GM13977 (cell line): ENCODE measurements around the gene MUC5B.

Source experiments
- DNase-seq: peaks from one replicate; pipeline ENCODE4 v3.0.0; 2012; ENCODE audit warnings: low spot score
- in situ Hi-C: fragments of 300-500 bp; cut with MboI; formaldehyde crosslinking; loops from one replicate; pipeline ENCODE4 v1.12.0; 2022; ENCODE audit warnings: low sequenced_read_pairs, low pct_unique_long_range_greater_than_20kb, mixed read lengths, inconsistent platforms; ENCODE audit not compliant: unreplicated experiment
- TF ChIP-seq, protein P1 (sequence below): IDR thresholded peaks from 2 replicates; pipeline ENCODE4 v1.5.1; 2012; ENCODE audit warnings: mild to moderate bottlenecking, control low read depth; ENCODE audit not compliant: insufficient read depth; ENCODE audit errors: extremely low read depth, missing control alignments

Gene MUC5B

DNA sequence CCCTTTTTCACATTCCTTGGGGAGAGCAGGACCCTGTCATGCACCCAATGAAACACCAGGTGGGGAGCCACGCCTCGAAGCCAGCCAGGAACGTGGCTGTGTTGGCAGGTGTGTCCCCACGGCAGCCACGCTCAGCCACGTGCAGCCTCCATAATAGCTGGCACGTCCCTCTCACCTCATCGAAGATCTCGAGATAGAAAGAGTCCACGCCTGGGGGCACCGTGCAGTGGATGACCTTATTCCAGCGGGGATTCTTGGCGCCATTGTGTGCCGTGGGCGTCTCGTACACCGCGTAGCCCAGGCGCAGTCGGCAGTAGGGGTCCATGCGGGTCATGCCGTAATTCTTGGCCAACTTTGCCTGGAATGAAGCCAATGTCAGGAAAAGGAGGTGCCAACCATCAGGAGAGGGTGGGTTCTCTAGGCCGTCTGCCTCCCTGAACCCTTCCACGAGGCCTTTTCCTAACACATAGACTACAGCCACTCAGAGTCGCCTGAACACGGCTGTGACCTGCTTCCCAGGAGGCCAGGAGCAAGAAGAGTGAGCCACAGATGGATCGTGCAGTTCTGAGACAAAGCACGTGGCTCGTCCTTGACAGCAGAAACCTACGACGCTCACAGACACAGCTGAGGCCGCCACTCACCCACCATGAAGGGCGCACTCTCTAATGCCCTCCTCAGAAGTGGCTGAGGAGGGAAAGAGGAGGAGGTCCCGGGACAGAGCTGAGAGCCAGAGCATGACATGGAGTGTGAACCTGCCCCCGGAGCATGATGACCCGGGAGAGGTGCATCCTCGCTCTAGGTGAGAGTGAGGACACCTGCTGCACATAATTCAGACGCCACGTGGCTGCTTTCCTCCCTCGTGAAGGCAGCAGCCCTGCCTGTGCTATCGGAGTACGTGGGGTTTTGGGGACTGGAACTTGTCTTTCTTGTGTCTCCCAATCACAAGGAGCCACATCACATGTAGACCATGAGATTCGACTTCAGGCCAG lies 67.5 kb downstream of the MUC5B start:
- no peak for DNase-seq
- TF ChIP-seq, protein P1, sequence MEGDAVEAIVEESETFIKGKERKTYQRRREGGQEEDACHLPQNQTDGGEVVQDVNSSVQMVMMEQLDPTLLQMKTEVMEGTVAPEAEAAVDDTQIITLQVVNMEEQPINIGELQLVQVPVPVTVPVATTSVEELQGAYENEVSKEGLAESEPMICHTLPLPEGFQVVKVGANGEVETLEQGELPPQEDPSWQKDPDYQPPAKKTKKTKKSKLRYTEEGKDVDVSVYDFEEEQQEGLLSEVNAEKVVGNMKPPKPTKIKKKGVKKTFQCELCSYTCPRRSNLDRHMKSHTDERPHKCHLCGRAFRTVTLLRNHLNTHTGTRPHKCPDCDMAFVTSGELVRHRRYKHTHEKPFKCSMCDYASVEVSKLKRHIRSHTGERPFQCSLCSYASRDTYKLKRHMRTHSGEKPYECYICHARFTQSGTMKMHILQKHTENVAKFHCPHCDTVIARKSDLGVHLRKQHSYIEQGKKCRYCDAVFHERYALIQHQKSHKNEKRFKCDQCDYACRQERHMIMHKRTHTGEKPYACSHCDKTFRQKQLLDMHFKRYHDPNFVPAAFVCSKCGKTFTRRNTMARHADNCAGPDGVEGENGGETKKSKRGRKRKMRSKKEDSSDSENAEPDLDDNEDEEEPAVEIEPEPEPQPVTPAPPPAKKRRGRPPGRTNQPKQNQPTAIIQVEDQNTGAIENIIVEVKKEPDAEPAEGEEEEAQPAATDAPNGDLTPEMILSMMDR, result no peak
- in situ Hi-C loops, result no loop called here

DNA sequence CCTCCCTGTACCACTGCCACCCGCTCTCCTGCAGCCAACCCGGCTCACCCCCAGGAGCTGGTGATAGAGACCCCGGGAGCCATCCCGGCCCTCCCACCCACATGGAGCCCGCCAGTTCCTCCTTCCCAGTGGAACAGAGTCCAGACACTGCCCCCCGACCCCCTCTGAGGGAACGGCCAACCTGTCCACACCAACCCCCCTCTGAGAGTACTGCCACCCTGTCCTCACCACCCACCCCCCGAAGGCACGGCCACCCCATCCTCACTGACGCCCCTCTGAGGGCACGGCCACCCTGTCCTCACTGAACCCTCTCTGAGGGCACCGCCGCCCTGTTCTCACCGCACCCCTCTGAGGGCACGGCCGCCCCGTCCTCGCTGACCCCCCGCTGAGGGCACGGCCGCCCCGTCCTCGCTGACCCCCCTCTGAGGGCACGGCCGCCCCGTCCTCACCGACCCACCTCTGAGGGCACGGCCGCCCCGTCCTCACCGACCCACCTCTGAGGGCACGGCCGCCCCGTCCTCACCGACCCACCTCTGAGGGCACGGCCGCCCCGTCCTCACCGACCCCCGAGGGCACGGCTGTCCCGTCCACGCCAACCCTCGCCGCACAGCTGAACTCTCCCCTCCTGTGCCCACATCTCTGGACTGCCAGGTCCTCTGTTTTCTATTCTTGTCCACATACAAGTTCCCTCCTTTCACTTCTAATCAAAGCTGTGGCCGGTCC lies 68.6 kb downstream of the MUC5B start:
- TF ChIP-seq, protein P1, result no peak
- in situ Hi-C loops, result no loop called here
- no peak for DNase-seq

DNA sequence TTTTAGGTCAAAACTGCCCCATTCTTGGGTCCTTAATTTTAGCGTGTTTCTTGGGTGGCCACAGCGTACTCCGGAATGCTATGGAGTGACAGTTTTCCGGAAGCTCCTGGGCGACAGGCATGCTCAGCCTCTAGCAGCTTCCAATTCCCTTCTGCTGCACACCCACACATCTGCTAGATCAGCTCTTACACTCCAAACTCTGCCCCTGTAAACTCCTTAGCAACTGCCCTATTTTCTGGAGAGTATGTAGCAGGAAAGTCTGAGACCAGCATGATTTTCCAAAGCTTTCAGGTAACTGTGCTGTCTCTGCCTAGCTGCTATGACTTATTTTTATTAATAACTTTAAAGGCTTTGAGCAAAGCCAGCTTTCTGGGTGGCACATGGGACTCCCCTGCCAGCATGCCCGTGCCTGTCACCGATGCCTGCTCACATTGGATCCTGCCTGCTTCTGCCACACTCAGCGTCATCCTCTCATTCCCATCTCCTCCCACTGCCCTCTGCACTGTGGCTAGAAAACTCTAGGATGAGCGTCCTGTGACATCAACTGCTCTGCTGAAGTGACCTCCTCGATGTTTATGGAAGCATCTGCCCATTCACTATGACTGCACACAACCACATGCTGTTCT lies 69.3 kb downstream of the MUC5B start:
- TF ChIP-seq, protein P1, result no peak
- in situ Hi-C loops, result no loop called here
- no peak for DNase-seq

DNA sequence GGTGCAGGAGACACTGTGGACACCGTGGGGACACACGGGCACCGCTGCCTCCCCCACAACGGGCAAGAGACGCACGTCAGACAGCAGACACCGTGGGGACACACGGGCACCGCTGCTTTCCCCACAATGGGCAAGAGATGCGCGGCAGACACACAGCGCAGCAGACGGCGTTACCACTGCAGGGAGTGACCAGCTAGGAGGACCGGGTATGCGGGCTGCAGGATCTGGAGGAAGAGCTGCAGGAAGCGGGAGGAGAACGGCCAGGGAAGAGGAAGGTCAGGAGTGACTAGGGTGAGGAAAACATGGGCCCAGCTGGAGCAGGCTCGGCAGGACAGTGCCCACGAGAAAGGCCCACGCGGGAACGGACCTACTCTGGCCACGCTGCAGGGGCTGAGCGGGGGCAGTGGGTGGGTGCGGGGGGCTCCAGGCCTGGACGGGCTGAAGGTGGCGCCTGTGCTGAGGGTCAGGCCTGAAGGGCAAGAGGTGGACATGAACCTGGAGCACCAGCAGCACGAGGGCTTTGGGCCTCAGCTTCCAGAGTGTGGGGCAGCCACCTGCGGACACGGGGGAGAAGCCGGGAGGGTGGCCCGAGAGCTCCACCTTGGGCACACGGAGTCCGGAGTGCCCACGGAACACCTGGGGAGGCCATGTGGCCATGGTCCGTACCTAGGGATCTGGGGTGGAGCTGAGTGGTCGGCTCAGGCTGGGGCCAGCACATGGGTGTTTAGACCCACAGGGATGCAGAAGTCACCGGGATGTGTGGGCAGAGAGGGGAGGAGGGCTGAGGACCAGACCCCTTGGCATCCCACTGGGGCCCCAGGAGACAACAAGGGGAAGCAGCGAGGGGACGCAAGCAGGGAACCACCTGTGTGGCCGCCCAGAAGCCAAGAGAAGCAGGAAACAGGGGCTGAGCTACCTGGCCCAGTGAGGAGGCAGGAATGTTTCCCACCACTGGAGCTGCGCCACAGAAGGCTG lies 70.1 kb downstream of the MUC5B start:
- TF ChIP-seq, protein P1, result no peak
- in situ Hi-C loops, result no loop called here
- no peak for DNase-seq

DNA sequence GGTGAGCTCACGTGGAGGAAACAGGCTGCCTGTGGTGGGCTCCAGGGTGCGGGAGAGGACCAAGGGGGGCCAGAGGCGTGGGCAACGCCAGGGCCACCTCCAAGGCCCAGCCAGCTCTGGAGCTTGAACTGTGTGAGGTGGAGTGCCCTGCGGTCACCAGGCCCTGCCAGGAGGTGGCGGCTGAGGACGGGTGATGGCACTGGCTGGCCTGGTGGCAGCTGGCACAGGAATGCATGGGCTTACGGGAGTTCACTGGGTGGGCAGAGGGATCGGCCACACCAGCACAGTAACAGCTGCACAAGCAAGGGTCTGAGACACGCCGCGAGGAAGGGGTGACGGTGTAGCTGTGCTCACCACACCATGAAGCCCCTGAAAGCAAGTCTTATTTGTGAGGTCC lies 70.8 kb downstream of the MUC5B start:
- TF ChIP-seq, protein P1, result peak; percentile 49
- DNase-seq, result no peak
- in situ Hi-C loops, result no loop called here

DNA sequence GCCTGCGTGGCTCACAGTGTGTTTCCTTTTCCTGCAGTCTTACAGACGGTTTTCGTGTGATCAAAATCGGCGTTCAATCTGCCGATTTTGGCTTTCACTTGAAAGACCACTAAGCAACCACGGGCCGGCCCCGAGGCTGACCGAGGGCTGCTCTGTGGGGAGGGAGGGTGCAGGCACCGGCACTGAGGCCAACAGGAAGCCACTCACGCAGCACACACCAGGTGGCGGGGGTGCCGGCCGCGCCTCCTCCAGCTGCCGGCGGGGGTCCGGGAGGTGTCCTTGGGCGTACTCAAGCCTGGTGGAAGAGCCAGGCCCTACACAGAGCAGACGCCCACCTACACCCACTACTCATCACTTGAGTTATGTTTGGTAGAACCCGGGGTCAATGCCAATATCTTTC lies 72.2 kb downstream of the MUC5B start:
- TF ChIP-seq, protein P1, result no peak
- no peak for DNase-seq
- in situ Hi-C loops, result no loop called here
